T-helper 1 cell treated with Interleukin-12 subunit alpha and Interleukin-12 subunit beta and Interleukin-4 antibody, amounts not matched to agents 30 μg/mL and 1 μg/mL, for 36 hours (primary cell): Measurements from ENCODE around the gene WNT2B.

Experiments used
- H3K27ac Mint-ChIP-seq: one replicate; pipeline ENCODE4 v1.8.0; 2021; ENCODE audit warnings: mild to moderate bottlenecking, mixed read lengths
- H3K27me3 Mint-ChIP-seq: one replicate; pipeline ENCODE4 v1.8.0; 2021; ENCODE audit warnings: low read depth, mixed read lengths
- H3K36me3 Mint-ChIP-seq: one replicate; pipeline ENCODE4 v1.8.0; 2021; ENCODE audit warnings: low read depth, mixed read lengths
- H3K4me1 Mint-ChIP-seq: one replicate; pipeline ENCODE4 v1.8.0; 2021; ENCODE audit warnings: low read depth, mixed read lengths
- H3K4me3 Mint-ChIP-seq: one replicate; pipeline ENCODE4 v1.8.0; 2021; ENCODE audit warnings: mild to moderate bottlenecking, moderate library complexity, mixed read lengths
- H3K9me3 Mint-ChIP-seq: one replicate; pipeline ENCODE4 v1.8.0; 2021; ENCODE audit warnings: mixed read lengths

WNT2B gene

DNA sequence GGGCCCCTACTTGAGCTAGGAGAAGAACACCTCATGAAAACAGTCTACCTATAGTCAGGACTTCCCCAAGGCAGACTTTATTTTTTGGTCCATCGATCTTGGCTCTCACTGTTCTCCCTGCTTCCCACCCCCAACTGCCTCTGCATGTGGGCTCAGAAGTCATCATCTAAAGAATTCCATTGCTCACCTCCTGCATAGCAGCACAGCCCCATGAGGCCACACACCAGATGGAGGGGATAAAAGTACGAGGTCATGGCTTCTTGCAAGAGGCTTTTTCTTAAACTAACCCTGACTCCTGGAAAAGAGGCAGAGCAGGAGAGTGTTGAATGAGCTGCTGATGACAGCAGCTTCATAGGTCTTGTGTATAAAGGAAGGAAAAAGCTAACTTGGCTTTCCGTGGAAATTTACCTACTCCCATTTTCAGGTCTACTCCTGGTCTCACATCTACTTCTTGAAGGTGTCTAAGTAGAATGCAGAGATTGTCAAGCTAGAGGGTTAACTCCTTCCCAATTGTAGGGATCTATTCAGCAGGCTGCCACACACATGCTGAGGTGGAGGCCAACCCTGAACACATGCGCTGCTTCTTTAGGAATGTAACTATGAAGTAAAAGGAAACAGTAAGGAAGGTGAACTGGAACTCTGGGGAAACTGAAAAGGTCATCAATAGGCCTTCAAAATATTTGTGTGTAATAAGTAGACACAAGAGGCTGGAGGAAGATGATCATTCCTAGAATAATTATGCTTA is 18.7 kb downstream of the WNT2B start:
- Mint-ChIP-seq H3K4me1 (no peaks in the 10 kb centered on the region), H3K27ac (no peak overlapping the region), H3K36me3 (no peaks in the 10 kb centered on the region), H3K4me3 (no peak overlapping the region), H3K9me3 (no peaks in the 10 kb centered on the region), H3K27me3 (no peaks in the 10 kb centered on the region)

DNA sequence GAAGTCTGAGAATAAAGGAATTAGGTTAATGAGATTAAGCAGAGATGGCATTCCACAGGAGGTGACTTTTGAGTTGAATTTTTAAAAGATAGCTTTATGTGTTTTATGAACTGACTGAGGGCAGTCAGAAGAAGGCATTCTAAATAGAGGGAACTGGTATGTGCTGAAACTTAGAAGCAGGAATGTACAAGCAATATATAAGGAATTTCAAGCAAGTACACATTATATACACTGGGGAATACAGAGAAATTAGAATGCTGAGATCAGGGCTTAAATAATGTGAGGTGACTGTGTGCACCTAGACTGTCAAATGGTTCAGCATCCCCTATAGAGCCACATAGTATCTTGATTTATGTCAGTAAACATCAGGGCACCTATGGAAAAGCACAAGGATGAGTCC is 19.3 kb downstream of the WNT2B start:
- H3K4me1 Mint-ChIP-seq = no peaks in the 10 kb centered on the region
- no peak overlapping the region for H3K27ac Mint-ChIP-seq
- H3K9me3 Mint-ChIP-seq = no peaks in the 10 kb centered on the region
- H3K36me3 Mint-ChIP-seq = no peaks in the 10 kb centered on the region
- no peak overlapping the region for H3K4me3 Mint-ChIP-seq
- no peaks in the 10 kb centered on the region for H3K27me3 Mint-ChIP-seq

DNA sequence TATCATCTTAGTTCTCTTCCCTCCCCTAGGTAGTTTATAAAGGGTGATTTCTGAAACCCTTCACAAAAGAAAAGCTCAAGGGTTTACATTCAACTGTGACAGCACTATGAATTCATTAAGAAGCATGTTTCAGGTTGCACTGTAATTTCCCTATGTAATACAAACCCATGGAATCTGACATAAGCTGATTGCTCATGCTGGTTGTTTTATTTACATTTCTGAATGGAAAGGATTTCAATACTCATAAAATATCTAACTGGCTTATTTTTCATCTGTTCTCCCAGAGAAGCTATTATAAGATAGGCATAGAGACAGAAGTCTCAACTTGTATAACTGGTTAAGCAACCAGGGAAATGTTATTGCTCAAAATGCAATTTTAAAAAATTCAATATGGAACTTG is 20.5 kb downstream of the WNT2B start:
- no peak overlapping the region for H3K27ac Mint-ChIP-seq
- H3K9me3 Mint-ChIP-seq = no peaks in the 10 kb centered on the region
- no peaks in the 10 kb centered on the region for H3K4me1 Mint-ChIP-seq
- H3K36me3 Mint-ChIP-seq = no peaks in the 10 kb centered on the region
- no peak overlapping the region for H3K4me3 Mint-ChIP-seq
- H3K27me3 Mint-ChIP-seq = no peaks in the 10 kb centered on the region

DNA sequence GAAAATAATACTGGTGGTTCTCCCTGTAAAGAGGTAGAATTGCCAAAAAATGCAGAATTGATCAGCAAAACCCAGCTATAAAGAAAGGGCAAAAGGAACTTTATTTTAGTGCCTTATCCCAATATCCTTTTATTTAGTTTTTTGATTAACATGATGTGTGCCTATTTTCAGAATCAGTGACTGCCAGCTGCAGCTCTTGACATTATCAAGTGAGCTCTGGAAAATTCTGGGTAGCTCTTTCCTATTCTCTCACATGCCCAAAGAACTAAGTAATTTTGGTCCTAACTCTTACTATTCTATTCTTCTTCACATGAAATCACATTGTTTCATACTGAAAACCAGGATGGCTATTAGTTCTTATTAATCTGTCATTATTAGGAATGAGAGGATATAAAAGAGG is 22.1 kb downstream of the WNT2B start:
- H3K4me1 Mint-ChIP-seq = no peaks in the 10 kb centered on the region
- H3K27ac Mint-ChIP-seq = no peak overlapping the region
- H3K36me3 Mint-ChIP-seq = no peaks in the 10 kb centered on the region
- H3K27me3 Mint-ChIP-seq = no peaks in the 10 kb centered on the region
- no peak overlapping the region for H3K4me3 Mint-ChIP-seq
- no peaks in the 10 kb centered on the region for H3K9me3 Mint-ChIP-seq

DNA sequence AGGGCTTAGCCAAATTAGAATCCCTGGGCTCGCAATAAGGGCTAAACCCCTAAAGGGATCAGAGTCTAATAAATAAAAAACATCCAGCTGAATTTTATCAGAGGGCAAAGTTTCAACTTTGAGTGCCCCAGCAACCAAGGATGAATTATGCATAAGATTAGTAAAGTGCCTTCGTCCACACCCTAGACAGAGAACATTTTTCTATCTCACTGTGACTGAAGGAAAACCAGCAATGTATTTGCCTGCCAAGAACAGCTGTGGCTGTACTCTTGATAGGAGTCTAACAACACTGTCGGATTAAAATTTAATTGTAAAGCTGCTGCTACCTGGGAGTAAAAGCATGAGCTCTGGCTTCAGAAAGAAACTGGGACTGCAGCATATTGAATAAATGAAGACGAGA is 23.3 kb downstream of the WNT2B start:
- H3K27me3 Mint-ChIP-seq = no peaks in the 10 kb centered on the region
- H3K27ac Mint-ChIP-seq = no peak overlapping the region
- no peaks in the 10 kb centered on the region for H3K9me3 Mint-ChIP-seq
- no peaks in the 10 kb centered on the region for H3K4me1 Mint-ChIP-seq
- no peaks in the 10 kb centered on the region for H3K36me3 Mint-ChIP-seq
- no peak overlapping the region for H3K4me3 Mint-ChIP-seq

DNA sequence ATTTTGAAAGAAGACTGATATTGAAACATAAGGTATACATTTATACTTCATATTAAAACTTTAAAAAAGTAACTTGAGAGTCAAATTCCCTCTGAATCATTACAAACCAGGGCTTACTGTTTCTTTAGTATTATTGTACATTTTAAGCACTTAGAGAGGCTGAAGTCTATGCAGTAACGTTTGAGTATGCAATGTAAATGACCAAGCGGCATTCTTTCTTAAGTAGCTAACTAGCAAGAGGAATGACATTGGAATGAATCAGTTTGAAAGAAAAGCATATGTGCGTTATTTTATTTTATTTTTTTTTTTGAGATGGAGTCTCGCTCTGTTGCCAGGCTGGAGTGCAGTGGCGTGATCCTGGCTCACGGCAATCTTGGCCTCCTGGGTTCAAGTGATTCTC is 24.3 kb downstream of the WNT2B start:
- Mint-ChIP-seq H3K9me3 (no peaks in the 10 kb centered on the region), H3K4me3 (no peak overlapping the region), H3K27me3 (no peaks in the 10 kb centered on the region)

DNA sequence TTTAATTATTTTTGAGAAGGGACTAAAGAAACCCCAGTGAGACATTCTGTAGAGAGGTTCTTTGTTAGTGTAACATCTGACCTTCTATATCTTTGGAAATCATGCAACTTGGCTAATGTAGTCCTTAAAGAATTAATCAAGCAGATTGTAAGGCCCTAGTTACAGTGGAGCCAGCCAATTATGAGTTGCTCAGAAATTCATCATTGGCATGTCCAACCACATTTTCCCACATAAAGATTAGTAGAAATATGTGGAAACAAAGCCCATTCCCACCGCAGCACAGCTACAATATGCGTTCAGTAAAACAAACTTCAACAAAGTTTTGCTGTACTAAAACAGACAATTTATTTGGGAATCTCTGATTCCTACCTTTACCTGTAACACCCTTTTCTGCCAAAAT is 27.8 kb downstream of the WNT2B start:
- H3K9me3 Mint-ChIP-seq = no peaks in the 10 kb centered on the region
- H3K27ac Mint-ChIP-seq = no peak overlapping the region

More for the DNA sequence above, 24.3 kb downstream of the WNT2B start:
- Mint-ChIP-seq H3K4me1 (no peaks in the 10 kb centered on the region), H3K36me3 (no peaks in the 10 kb centered on the region), H3K27ac (no peak overlapping the region)

DNA sequence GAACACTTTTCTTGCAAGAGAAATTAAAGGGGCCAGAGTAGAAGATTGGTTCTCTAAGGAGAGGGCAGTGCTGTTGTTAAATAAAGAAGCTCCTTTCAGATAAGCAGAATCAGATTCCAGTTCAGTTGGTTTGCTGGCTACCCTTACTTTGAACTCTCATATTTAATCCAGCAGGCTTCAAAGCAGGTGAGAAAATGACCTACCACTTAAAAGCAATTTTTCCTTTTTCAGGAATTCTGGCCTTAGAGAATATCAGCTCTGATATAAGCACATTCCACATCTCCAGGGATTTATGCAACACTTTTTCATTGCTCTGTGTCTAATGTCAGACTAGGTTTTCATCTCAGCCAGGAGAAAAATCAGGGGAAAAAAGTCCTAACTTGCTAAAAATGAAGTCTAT is 28.7 kb downstream of the WNT2B start:
- Mint-ChIP-seq H3K9me3 (no peaks in the 10 kb centered on the region), H3K4me1 (no peaks in the 10 kb centered on the region), H3K27ac (no peak overlapping the region), H3K27me3 (no peaks in the 10 kb centered on the region), H3K36me3 (peaks cover 9% of the 10 kb centered on the region), H3K4me3 (no peak overlapping the region)

More for the DNA sequence above, 27.8 kb downstream of the WNT2B start:
- Mint-ChIP-seq H3K4me3 (no peak overlapping the region), H3K36me3 (peaks cover 5% of the 10 kb centered on the region), H3K4me1 (no peaks in the 10 kb centered on the region), H3K27me3 (no peaks in the 10 kb centered on the region)

DNA sequence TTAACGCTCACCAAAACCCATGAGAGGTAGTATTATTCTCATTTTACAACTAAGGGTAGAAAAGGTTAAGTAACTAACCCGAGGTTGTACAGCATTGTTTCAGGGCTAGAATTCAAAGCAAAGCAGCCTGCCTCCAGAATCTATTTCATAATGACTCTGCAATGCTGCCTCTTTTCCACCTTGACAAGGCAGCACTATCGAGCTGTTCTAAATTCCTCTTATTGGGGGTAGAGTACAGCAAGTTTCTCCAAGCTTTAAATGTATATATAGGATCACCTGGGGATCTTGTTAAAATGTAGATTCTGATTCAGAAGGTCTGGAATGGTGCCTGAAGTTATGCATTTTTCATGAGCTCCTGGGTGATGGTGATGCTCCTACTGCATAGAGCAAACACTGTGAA is 30.1 kb downstream of the WNT2B start:
- H3K27ac Mint-ChIP-seq = no peak overlapping the region
- no peaks in the 10 kb centered on the region for H3K27me3 Mint-ChIP-seq
- H3K36me3 Mint-ChIP-seq = peaks cover 9% of the 10 kb centered on the region

DNA sequence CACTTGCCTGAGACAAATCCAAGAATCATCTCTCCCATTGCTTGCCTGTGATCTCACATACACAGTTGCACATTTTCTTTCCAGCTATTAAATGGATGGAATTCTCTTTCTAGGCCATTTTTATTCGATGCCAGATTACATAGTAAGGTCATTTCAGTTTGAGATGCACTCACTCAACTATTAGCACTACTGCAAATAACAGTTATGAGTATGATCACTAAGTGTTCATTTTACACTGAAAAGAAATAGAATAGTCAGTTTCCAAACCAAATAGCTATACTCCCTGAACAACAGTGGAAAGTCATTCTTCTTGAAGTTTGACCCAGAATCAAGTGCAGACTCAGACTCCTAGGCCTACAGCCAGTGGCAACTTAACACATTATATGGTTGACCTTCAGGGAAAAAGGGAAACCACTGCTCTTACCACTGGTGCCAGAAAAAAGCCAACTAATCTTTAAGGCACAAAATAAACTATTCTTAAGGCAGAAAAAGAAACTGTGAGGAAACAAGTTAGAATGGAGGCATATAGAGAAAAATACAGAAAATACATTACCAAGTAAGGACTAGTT is 31.5 kb downstream of the WNT2B start:
- Mint-ChIP-seq H3K27me3 (no peaks in the 10 kb centered on the region), H3K9me3 (no peaks in the 10 kb centered on the region), H3K27ac (no peak overlapping the region), H3K4me3 (no peak overlapping the region), H3K36me3 (peaks cover 9% of the 10 kb centered on the region), H3K4me1 (no peaks in the 10 kb centered on the region)

More for the DNA sequence above, 30.1 kb downstream of the WNT2B start:
- Mint-ChIP-seq H3K4me3 (no peak overlapping the region), H3K9me3 (no peaks in the 10 kb centered on the region), H3K4me1 (no peaks in the 10 kb centered on the region)

DNA sequence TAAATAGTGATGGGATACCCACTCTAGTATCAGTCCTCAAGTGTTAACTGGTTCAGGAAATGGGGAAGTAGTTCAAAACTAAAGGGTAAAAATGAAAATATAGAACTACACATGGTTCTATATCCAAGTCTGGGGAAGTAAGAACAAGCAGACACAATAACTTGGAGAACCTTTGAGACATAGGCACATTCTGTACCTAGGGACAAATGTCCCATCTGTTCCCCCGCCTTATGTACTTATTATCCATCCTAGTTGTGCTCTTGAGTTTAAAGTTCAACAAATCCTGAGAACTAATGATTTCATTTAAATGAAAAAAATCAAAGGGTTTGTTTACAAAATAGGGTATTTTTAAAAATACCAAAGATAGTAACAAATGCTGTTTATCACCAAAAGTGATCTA is 32.5 kb downstream of the WNT2B start:
- Mint-ChIP-seq H3K36me3 (peaks cover 9% of the 10 kb centered on the region), H3K27ac (no peak overlapping the region), H3K4me1 (no peaks in the 10 kb centered on the region), H3K4me3 (no peak overlapping the region), H3K9me3 (no peaks in the 10 kb centered on the region), H3K27me3 (no peaks in the 10 kb centered on the region)

DNA sequence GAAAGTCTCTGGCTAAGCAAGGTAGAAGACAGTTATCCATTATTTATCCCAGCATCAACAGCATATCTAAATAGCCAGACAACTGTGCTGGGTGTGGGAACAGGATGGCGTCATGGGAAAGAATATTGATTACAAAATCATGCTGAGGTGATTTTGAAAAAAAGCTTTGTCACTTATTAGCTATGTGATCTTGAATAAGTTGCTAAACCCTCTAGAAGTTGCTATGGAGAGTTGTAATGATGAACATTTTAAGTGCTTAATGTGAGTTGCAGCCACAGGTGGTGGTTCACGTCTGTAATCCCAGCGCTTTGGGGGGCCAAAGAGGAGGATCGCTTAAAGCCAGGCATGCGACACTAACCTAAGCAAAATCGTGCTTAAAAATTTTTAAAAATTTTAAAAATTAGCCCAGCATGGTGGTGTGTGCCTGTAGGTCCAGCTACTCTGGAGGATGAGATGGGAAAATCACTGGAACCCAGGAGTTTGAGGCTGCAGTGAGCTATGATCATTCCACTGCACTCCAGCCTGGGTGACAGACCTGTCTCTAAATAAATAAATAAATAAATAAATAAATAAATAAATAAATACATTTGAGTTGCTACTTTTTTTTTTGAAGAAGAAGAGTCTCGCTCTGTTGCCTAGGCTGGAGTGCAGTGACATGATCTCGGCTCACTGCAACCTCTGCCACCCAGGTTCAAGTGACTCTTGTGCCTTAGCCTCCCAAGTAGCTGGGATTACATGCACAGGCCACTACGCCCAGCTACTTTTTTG is 33.6 kb downstream of the WNT2B start:
- Mint-ChIP-seq H3K27me3 (no peaks in the 10 kb centered on the region), H3K36me3 (peaks cover 9% of the 10 kb centered on the region), H3K27ac (no peak overlapping the region), H3K4me3 (no peak overlapping the region), H3K9me3 (no peaks in the 10 kb centered on the region), H3K4me1 (no peaks in the 10 kb centered on the region)

DNA sequence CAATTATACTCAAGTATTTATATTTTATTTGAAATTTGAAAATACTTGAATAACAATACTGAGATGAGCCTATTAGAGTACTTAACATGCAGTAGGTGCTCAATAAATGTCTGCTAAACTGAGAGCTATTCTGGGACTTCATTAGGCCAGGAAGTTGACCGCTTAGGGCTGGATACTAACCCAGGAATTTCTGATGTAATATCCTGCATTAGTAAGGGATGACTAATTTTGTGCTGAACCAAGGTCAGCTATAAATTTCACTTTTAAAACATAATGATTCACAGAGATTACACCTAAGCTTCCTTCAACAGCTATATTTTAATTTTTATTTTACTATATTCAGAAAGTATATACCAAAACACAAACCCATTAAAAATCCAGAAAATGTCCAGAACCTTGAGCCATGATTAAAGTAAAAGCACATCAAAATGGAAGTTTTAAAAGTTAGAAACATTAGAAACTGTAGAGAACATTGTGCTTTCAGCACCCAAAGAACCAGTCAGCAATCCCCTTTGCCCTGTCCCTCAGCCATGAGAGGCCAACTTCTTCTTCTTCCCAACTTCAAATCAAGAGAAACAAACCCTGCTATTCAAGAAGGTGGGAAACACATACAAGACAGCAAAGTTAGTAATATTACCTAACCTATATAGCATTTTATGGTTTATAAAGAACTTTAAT is 35.4 kb downstream of the WNT2B start:
- no peaks in the 10 kb centered on the region for H3K27me3 Mint-ChIP-seq
- no peaks in the 10 kb centered on the region for H3K9me3 Mint-ChIP-seq
- no peak overlapping the region for H3K4me3 Mint-ChIP-seq
- H3K36me3 Mint-ChIP-seq = peaks cover 9% of the 10 kb centered on the region
- no peak overlapping the region for H3K27ac Mint-ChIP-seq
- H3K4me1 Mint-ChIP-seq = no peaks in the 10 kb centered on the region

DNA sequence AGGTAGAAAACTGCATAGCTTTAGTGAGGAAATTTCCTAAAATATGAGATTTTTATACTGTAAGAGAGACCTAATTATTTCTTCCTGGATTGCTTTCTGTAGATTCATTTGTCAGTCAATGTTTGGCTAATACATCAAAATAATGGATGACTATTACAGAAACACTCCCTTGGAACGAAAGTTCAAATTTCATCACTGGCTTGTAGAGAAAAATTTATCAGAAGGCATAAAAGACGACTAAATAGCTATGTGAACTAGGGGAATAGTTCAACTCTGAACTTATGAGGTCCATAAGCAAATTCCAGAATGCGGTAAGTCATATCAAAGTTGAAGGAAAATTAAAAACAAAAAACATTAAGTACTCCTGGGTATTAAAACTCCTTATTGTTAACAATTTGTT is 36.0 kb downstream of the WNT2B start:
- Mint-ChIP-seq H3K9me3 (no peaks in the 10 kb centered on the region), H3K4me1 (no peaks in the 10 kb centered on the region), H3K36me3 (peaks cover 9% of the 10 kb centered on the region), H3K27ac (no peak overlapping the region), H3K27me3 (no peaks in the 10 kb centered on the region), H3K4me3 (no peak overlapping the region)

DNA sequence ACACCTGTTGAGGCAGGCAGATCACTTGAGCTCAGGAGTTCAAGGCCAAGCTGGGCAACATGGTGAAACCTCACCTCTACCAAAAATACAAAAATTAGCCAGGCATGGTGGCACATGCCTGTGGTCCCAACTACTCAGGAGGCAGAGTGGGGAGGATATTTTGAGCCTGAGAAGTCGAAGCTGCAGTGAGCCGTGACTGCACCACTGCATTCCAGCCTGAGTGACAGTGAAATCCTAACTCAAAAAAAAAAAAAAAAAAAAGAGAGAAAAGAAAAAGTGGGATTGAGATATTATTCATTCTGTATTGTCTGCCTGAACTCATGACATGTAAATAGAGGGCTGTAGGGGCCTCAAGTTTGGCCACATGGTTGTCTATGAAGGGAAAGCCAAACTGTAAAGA is 37.3 kb downstream of the WNT2B start:
- Mint-ChIP-seq H3K27me3 (no peaks in the 10 kb centered on the region), H3K9me3 (no peaks in the 10 kb centered on the region), H3K4me1 (no peaks in the 10 kb centered on the region), H3K27ac (no peak overlapping the region), H3K4me3 (no peak overlapping the region), H3K36me3 (peaks cover 3% of the 10 kb centered on the region)
